A549 (cell line): ENCODE measurements around the gene ANKMY2. TPM values are rescaled to one million over a fixed set of nuclear protein-coding genes. Genes with fewer than 3 reads are reported as not detected.
A peak's percentile ranks its signal among the peaks of the same experiment; 100 is the strongest.

Source experiments
- ATAC-seq, 2 experiments: fragments of 200-7000 bp in 1 of 2; fragments of >200 bp in 1 of 2; cut with Nextera tagmentation in 1 of 2; cut with Tn5 transposase in 1 of 2; 3 replicates each; pipeline versions ENCODE4 v1.8.0 to v1.9.1; 2018 to 2020; ENCODE audit warnings: mild to moderate bottlenecking in 1 of 2, moderate library complexity in 1 of 2
- CTCF ChIA-PET: fragments of 300-600 bp; sonication (Branson Sonifier 250); formaldehyde crosslinking; extraction: SDS; loops from one replicate; lab custom pipeline; 2021; ENCODE audit warnings: antibody characterized with exemption, inconsistent platforms; lab: Yijun Ruan, JAX
- POLR2A ChIA-PET: fragments of 350-600 bp; formaldehyde crosslinking; extraction: SDS; loops from one replicate; lab custom pipeline; 2021; ENCODE audit warnings: antibody characterized with exemption, inconsistent platforms; lab: Yijun Ruan, JAX
- DNase-seq, 2 experiments: peaks; one replicate each; pipeline versions ENCODE4 v3.0.0 to v3.0.0-alpha.2; 2011 to 2016; ENCODE audit warnings: low read depth in 1 of 2, low spot score in 1 of 2
- FAIRE-seq: peaks from 2 replicates; lab custom pipeline; 2011; peaks lifted over from hg19 to GRCh38; lab: Jason Lieb, UNC
- H3K27ac ChIP-seq, 2 experiments: fragments of >200 bp; sonication (Bioruptor Twin); formaldehyde crosslinking; 3 replicates each; pipeline ENCODE4 v1.5.1; 2016 to 2017
- H3K4me1 ChIP-seq: fragments of >200 bp; sonication (Bioruptor Twin); formaldehyde crosslinking; 3 replicates; pipeline ENCODE4 v1.6.1; 2016
- H3K4me2 ChIP-seq: fragments of >200 bp; sonication (Bioruptor Twin); formaldehyde crosslinking; 3 replicates; pipeline ENCODE4 v1.6.1; 2016
- H3K4me3 ChIP-seq: fragments of >200 bp; sonication (Bioruptor Twin); formaldehyde crosslinking; 3 replicates; pipeline ENCODE4 v1.5.1; 2016
- H3K9me3 ChIP-seq: fragments of >200 bp; sonication (Bioruptor Twin); formaldehyde crosslinking; 3 replicates; pipeline ENCODE4 v1.6.1; 2016
- BHLHE40 ChIP-seq: IDR thresholded peaks from 2 replicates; pipeline ENCODE4 v1.6.1; 2012; ENCODE audit warnings: low read depth, low read length, inconsistent platforms
- CEBPB ChIP-seq, 2 experiments: fragments of >200 bp in 1 of 2; sonication (Bioruptor Twin) in 1 of 2; formaldehyde crosslinking in 1 of 2; IDR thresholded peaks; 2 replicates each; pipeline ENCODE4 v1.6.1; 2012 to 2016
- EHMT2 ChIP-seq: fragments of 200-600 bp; sonication (generic); IDR thresholded peaks from 2 replicates; pipeline ENCODE4 v1.6.1; 2016; ENCODE audit warnings: antibody characterized with exemption, low read depth, mild to moderate bottlenecking, moderate library complexity
- FOSB ChIP-seq: fragments of 250-450 bp; sonication (Bioruptor Pico); IDR thresholded peaks from 2 replicates; pipeline ENCODE4 v1.5.0; 2020; ENCODE audit warnings: mild to moderate bottlenecking, moderate library complexity
- GATA3 ChIP-seq: IDR thresholded peaks from 2 replicates; pipeline ENCODE4 v1.6.1; 2012; ENCODE audit warnings: borderline replicate concordance
- HDAC2 ChIP-seq: fragments of 200-600 bp; sonication (generic); IDR thresholded peaks from 2 replicates; pipeline ENCODE4 v1.6.1; 2016
- HOXA7 ChIP-seq: fragments of 250-450 bp; sonication (Bioruptor Pico); IDR thresholded peaks from 2 replicates; pipeline ENCODE4 v1.5.0; 2020; ENCODE audit warnings: mild to moderate bottlenecking, moderate library complexity
- JUN ChIP-seq, 2 experiments: fragments of >200 bp; sonication (Bioruptor Twin); formaldehyde crosslinking; IDR thresholded peaks; 2 replicates in 1 of 2; 3 replicates in 1 of 2; pipeline ENCODE4 v1.6.1; 2016 to 2017
- JUNB ChIP-seq: fragments of >200 bp; sonication (Bioruptor Twin); formaldehyde crosslinking; IDR thresholded peaks from 2 replicates; pipeline ENCODE4 v1.6.1; 2016
- NFE2L2 ChIP-seq: fragments of 150-350 bp; conservative IDR thresholded peaks from 2 replicates; pipeline ENCODE4 v1.6.1; 2014; ENCODE audit warnings: low read length
- NPAS2 ChIP-seq: fragments of 250-450 bp; sonication (Bioruptor Pico); IDR thresholded peaks from 2 replicates; pipeline ENCODE4 v1.8.0; 2022; ENCODE audit warnings: mild to moderate bottlenecking, moderate library complexity, borderline replicate concordance
- PHF8 ChIP-seq: fragments of 200-600 bp; sonication (generic); IDR thresholded peaks from 2 replicates; pipeline ENCODE4 v1.6.1; 2016; ENCODE audit warnings: low read depth, mild to moderate bottlenecking, antibody characterized with exemption, moderate library complexity, borderline replicate concordance
- POLR2A ChIP-seq: IDR thresholded peaks from 2 replicates; pipeline ENCODE4 v1.6.1; 2012; ENCODE audit warnings: mild to moderate bottlenecking, low read length
- POLR2AphosphoS2 ChIP-seq: conservative IDR thresholded peaks from 2 replicates; pipeline ENCODE4 v1.6.1; 2012; ENCODE audit warnings: low read length, improper control_type of control experiment, inconsistent platforms
- RAD21 ChIP-seq, 2 experiments: fragments of >200 bp in 1 of 2; sonication (Bioruptor Twin) in 1 of 2; formaldehyde crosslinking in 1 of 2; IDR thresholded peaks in 1 of 2; conservative IDR thresholded peaks in 1 of 2; 2 replicates in 1 of 2; 3 replicates in 1 of 2; pipeline ENCODE4 v1.6.1; 2012 to 2018; ENCODE audit warnings: inconsistent platforms in 1 of 2
- SMC3 ChIP-seq: fragments of >200 bp; sonication (Bioruptor Twin); formaldehyde crosslinking; IDR thresholded peaks from 3 replicates; pipeline ENCODE4 v1.6.1; 2018; ENCODE audit warnings: inconsistent platforms
- SREBF2 ChIP-seq: fragments of 450-650 bp; IDR thresholded peaks from 2 replicates; pipeline ENCODE4 v1.6.1; 2014; ENCODE audit warnings: mild to moderate bottlenecking, moderate library complexity
- TFCP2L1 ChIP-seq: fragments of 250-450 bp; sonication (Bioruptor Pico); IDR thresholded peaks from 2 replicates; pipeline ENCODE4 v1.5.0; 2021; ENCODE audit warnings: mild to moderate bottlenecking
- TP53 ChIP-seq: fragments of 250-450 bp; sonication (Bioruptor Pico); IDR thresholded peaks from 2 replicates; pipeline ENCODE4 v1.5.0; 2021; ENCODE audit warnings: mild to moderate bottlenecking, moderate library complexity
- ZFP36 ChIP-seq: fragments of 450-650 bp; IDR thresholded peaks from 2 replicates; pipeline ENCODE4 v1.6.1; 2014; ENCODE audit warnings: borderline replicate concordance; ENCODE audit not compliant: partially characterized antibody
- ZSCAN20 ChIP-seq: fragments of 250-450 bp; sonication (Bioruptor Pico); IDR thresholded peaks from 2 replicates; pipeline ENCODE4 v1.8.0; 2022; ENCODE audit warnings: mild to moderate bottlenecking, moderate library complexity
- WGBS: methylation state at CpG from one replicate; pipeline ENCODE4 v1.1.6; 2017; ENCODE audit errors: missing lambda C conversion rate; 5-methylcytosine and 5-hydroxymethylcytosine counted together
- polyA minus RNA-seq: library from RNA; depleted of rRNA, polyadenylated mRNA; stranded (reverse); fragments of >200 nt; gene quantifications from 2 replicates; pipeline ENCODE4 v1.2.3, GENCODE V29; 2011; rRNA and poly(A)+ RNA removed
- polyA plus RNA-seq, 4 experiments: library from polyadenylated mRNA; depleted of rRNA in 3 of 4; stranded (reverse); fragments of >200 nt; fragmentation: RNase III in 1 of 4; extraction: RNeasy Plus Mini Kit Qiagen cat#74134 plus additional on column Dnase treatment in 1 of 4; gene quantifications; 2 replicates in 3 of 4; 3 replicates in 1 of 4; pipeline ENCODE4 v1.2.3, GENCODE V29; 2011 to 2017
- TF ChIP-seq, protein P1 (sequence below): IDR thresholded peaks from 2 replicates; pipeline ENCODE4 v1.6.1; 2012
- TF ChIP-seq, protein P2 (sequence below): fragments of >200 bp; sonication (Bioruptor Twin); formaldehyde crosslinking; IDR thresholded peaks from 3 replicates; pipeline ENCODE4 v1.6.1; 2016
- TF ChIP-seq, protein P3 (sequence below): IDR thresholded peaks from 2 replicates; pipeline ENCODE4 v1.6.1; 2012; ENCODE audit warnings: low read depth, borderline replicate concordance
- TF ChIP-seq, protein P4 (sequence below): fragments of 250-450 bp; sonication (Bioruptor Pico); IDR thresholded peaks from 2 replicates; pipeline ENCODE4 v1.5.0; 2020; ENCODE audit warnings: low read depth, mild to moderate bottlenecking, moderate library complexity
- TF ChIP-seq, protein P5 (sequence below): fragments of 150-350 bp; IDR thresholded peaks from 2 replicates; pipeline ENCODE4 v1.6.1; 2014; ENCODE audit warnings: low read depth, mild to moderate bottlenecking, low read length
- TF ChIP-seq, protein P6 (sequence below): fragments of >200 bp; sonication (Bioruptor Twin); formaldehyde crosslinking; IDR thresholded peaks from 3 replicates; pipeline ENCODE4 v1.5.1; 2016
- TF ChIP-seq, protein P7 (sequence below): fragments of 250-450 bp; sonication (Bioruptor Pico); IDR thresholded peaks from 2 replicates; pipeline ENCODE4 v1.5.0; 2021; ENCODE audit warnings: mild to moderate bottlenecking, moderate library complexity, borderline replicate concordance
- TF ChIP-seq, protein P8 (sequence below): fragments of 450-650 bp; IDR thresholded peaks from 2 replicates; pipeline ENCODE4 v1.6.1; 2014; ENCODE audit warnings: antibody characterized with exemption

Gene ANKMY2
- polyA plus RNA-seq (2011; rRNA removed), result 24.2 and 26.1 TPM in 2 replicates
- 7.3 and 7.4 TPM in 2 replicates for polyA plus RNA-seq (2012; cell fraction: cytosol; rRNA removed)
- 6.4 and 8.8 TPM in 2 replicates for polyA plus RNA-seq (2012; cell fraction: nucleus; rRNA removed)
- 13.3 to 15.3 TPM (median 14.3 TPM) in 3 replicates for polyA plus RNA-seq (2017; fragmentation: RNase III; extraction: RNeasy Plus Mini Kit Qiagen cat#74134 plus additional on column Dnase treatment)
- 12.3 and 14.6 TPM in 2 replicates for polyA minus RNA-seq

DNA sequence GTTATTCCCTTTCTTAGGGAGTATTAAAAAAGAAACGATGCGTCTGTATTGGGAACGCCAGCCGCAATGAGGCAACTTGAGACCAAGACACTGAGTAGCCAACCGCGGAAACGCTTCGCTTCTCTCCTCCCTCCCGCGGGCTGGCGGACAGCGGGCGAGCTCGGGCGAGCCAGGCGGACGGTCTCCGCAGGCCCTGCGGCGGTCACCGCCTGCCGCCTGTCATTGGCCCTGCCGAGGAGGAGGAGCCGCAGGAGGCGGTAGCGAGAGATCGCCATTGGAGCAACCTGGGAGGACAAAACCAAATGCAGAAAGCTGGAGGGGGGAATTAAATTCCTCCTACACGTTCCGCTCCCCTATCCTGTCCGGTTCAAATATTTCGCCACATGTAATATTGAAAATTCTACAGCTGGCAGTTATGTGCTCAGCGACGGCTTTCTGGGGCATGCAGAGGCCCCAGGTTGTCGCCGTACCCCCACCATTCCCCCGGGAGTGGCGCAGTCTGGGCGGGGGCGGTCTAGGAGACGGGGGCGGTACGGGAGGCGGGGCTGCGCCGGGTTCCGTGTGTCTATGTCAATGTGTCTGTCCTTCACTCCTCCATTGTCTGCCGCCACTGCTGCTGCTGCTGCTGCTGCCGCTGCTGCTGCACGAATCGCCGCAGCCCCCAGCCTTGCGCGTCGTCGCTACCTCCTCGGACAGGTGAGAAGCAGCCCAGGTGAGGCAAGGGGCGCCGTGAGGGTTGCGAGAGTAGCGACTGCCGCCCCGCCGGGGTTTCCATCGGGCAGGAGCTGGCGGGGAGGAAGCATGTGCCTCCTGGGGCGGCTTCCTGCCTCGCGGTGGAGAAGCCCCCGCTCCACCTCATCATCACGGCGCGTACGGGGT is at the start of gene ANKMY2, which contains the start of gene BZW2:
Gene ANKMY2 (minus strand): TSS at position 162 of the 879 bp plus-strand sequence. CDS start 181 bp downstream, outside the sequence.
Gene BZW2 (plus strand): TSS at position 589 of the 879 bp plus-strand sequence. CDS start 19,263 bp downstream, outside the sequence.
- ChIA-PET CTCF (interaction anchor here (0.6 to 1.2 kb wide), 6 partner anchors 8 to 710 kb away, joined by 3 to 4 read pairs (median 3); no protein-coding TSS in a partner anchor), POLR2A (interaction anchor here (0.6 to 2.6 kb wide), 11 partner anchors 9 to 1055 kb away, joined by 3 to 48 read pairs (median 3); partner anchors contain the start of gene CRPPA)
- Histone ChIP-seq H3K27ac (peak within 1 kb of the TSS; percentile 96), H3K4me1 (peaks cover 44% of the 10 kb centered on the region), H3K4me3 (peak within 1 kb of the TSS; percentile 87), H3K9me3 (no peaks in the 10 kb centered on the region), H3K4me2 (peak within 1 kb of the TSS; percentile 84)
- 2% methylated on average over 42 of the region's 73 CpGs for WGBS
- DNase-seq (peak; percentile 94 to 96), ATAC-seq (peak; percentile 87 to 93), FAIRE-seq (peak; percentile 91)
- TF ChIP-seq GATA3, result peak; percentile 92
- TF ChIP-seq ZFP36, result no peak
- no peak for TF ChIP-seq TP53 (CRISPR knock-in tag)
- TF ChIP-seq, protein P1, sequence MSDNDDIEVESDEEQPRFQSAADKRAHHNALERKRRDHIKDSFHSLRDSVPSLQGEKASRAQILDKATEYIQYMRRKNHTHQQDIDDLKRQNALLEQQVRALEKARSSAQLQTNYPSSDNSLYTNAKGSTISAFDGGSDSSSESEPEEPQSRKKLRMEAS, result peak; percentile 83
- no peak for TF ChIP-seq FOSB (CRISPR knock-in tag)
- peak; percentile 100 for TF ChIP-seq POLR2A
- TF ChIP-seq ZSCAN20 (CRISPR knock-in tag), result no peak
- no peak for TF ChIP-seq POLR2AphosphoS2
- TF ChIP-seq, protein P2, sequence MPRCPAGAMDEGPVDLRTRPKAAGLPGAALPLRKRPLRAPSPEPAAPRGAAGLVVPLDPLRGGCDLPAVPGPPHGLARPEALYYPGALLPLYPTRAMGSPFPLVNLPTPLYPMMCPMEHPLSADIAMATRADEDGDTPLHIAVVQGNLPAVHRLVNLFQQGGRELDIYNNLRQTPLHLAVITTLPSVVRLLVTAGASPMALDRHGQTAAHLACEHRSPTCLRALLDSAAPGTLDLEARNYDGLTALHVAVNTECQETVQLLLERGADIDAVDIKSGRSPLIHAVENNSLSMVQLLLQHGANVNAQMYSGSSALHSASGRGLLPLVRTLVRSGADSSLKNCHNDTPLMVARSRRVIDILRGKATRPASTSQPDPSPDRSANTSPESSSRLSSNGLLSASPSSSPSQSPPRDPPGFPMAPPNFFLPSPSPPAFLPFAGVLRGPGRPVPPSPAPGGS, result peak; percentile 78; the same call in 2 of the 3 replicates
- no peak for TF ChIP-seq JUNB
- TF ChIP-seq TFCP2L1, result no peak
- TF ChIP-seq HDAC2, result no peak
- no peak for TF ChIP-seq NFE2L2
- TF ChIP-seq HOXA7 (CRISPR knock-in tag), result no peak
- no peak for TF ChIP-seq EHMT2
- TF ChIP-seq PHF8, result peak; percentile 89
- TF ChIP-seq BHLHE40, result peak; percentile 88
- 0 out of 5 replicates have a peak, but pooled peaks of 1 of the 2 experiments have one; percentile 24 for TF ChIP-seq RAD21 (conservative IDR thresholded peaks at IDR 0.05 in 1 of 2, IDR thresholded peaks at IDR 0.05 in 1 of 2)
- TF ChIP-seq, protein P3, sequence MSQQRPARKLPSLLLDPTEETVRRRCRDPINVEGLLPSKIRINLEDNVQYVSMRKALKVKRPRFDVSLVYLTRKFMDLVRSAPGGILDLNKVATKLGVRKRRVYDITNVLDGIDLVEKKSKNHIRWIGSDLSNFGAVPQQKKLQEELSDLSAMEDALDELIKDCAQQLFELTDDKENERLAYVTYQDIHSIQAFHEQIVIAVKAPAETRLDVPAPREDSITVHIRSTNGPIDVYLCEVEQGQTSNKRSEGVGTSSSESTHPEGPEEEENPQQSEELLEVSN, result 0 out of 2 replicates have a peak, but pooled peaks have one; percentile 40
- peak in 1 of 2 experiments; percentile 22; a peak in 1 of 4 replicates for TF ChIP-seq CEBPB (IDR thresholded peaks at IDR 0.05)
- TF ChIP-seq, protein P4, sequence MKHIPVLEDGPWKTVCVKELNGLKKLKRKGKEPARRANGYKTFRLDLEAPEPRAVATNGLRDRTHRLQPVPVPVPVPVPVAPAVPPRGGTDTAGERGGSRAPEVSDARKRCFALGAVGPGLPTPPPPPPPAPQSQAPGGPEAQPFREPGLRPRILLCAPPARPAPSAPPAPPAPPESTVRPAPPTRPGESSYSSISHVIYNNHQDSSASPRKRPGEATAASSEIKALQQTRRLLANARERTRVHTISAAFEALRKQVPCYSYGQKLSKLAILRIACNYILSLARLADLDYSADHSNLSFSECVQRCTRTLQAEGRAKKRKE, result no peak
- TF ChIP-seq, protein P5, sequence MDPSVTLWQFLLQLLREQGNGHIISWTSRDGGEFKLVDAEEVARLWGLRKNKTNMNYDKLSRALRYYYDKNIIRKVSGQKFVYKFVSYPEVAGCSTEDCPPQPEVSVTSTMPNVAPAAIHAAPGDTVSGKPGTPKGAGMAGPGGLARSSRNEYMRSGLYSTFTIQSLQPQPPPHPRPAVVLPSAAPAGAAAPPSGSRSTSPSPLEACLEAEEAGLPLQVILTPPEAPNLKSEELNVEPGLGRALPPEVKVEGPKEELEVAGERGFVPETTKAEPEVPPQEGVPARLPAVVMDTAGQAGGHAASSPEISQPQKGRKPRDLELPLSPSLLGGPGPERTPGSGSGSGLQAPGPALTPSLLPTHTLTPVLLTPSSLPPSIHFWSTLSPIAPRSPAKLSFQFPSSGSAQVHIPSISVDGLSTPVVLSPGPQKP, result no peak
- 0 out of 3 replicates have a peak, but pooled peaks have one; percentile 6 for TF ChIP-seq SMC3
- TF ChIP-seq, protein P6, sequence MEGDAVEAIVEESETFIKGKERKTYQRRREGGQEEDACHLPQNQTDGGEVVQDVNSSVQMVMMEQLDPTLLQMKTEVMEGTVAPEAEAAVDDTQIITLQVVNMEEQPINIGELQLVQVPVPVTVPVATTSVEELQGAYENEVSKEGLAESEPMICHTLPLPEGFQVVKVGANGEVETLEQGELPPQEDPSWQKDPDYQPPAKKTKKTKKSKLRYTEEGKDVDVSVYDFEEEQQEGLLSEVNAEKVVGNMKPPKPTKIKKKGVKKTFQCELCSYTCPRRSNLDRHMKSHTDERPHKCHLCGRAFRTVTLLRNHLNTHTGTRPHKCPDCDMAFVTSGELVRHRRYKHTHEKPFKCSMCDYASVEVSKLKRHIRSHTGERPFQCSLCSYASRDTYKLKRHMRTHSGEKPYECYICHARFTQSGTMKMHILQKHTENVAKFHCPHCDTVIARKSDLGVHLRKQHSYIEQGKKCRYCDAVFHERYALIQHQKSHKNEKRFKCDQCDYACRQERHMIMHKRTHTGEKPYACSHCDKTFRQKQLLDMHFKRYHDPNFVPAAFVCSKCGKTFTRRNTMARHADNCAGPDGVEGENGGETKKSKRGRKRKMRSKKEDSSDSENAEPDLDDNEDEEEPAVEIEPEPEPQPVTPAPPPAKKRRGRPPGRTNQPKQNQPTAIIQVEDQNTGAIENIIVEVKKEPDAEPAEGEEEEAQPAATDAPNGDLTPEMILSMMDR, result no peak
- TF ChIP-seq, protein P7, sequence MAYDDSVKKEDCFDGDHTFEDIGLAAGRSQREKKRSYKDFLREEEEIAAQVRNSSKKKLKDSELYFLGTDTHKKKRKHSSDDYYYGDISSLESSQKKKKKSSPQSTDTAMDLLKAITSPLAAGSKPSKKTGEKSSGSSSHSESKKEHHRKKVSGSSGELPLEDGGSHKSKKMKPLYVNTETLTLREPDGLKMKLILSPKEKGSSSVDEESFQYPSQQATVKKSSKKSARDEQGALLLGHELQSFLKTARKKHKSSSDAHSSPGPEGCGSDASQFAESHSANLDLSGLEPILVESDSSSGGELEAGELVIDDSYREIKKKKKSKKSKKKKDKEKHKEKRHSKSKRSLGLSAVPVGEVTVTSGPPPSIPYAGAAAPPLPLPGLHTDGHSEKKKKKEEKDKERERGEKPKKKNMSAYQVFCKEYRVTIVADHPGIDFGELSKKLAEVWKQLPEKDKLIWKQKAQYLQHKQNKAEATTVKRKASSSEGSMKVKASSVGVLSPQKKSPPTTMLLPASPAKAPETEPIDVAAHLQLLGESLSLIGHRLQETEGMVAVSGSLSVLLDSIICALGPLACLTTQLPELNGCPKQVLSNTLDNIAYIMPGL (CRISPR knock-in tag), result no peak
- TF ChIP-seq SREBF2, result no peak
- TF ChIP-seq NPAS2, result no peak
- peak; percentile 71 to 83 for TF ChIP-seq JUN (IDR thresholded peaks at IDR 0.05)
- TF ChIP-seq, protein P8, sequence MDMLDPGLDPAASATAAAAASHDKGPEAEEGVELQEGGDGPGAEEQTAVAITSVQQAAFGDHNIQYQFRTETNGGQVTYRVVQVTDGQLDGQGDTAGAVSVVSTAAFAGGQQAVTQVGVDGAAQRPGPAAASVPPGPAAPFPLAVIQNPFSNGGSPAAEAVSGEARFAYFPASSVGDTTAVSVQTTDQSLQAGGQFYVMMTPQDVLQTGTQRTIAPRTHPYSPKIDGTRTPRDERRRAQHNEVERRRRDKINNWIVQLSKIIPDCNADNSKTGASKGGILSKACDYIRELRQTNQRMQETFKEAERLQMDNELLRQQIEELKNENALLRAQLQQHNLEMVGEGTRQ, result no peak
